ENCODE measurements around the gene NTMT2.
"Not testable (repeated sequence)": the region's sequence is repeated elsewhere in the genome, so short reads cannot be mapped to it uniquely, and the experiment has no call there.

The NTMT2 gene

DNA sequence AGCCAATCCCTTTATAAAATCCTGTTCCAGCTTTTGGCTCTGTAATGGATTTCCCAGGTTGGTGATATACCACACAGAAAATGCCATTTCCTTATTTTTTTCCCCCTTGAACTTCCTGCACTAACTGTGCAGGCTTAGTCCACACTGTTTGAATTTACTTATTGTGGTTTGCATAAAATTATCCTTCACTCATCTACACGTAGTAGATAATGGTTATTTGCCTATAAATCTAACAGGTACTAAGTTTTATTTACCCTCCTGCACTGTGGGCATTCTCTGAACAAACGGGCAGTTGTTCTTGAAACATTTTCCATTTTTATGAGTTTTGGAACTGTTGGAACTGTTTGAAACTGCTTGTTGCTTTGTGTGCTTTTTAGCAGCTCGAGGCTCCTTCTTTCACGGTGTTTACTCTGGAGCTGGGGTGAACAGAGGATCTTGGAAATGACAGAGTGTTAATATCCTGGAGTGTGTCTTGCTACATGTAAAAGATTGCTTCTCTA, 48.3 kb upstream of the NTMT2 start:
- Histone ChIP-seq H3K9me3 (replicated peaks; ENCODE audit: insufficient read depth, low read length) (no peaks in the 10 kb centered on the region), H4K20me1 (ENCODE audit: insufficient read depth, low read length) (no peaks in the 10 kb centered on the region), H3K36me3 (replicated peaks; ENCODE audit: insufficient read depth, low read length) (no peaks in the 10 kb centered on the region), H3K79me2 (ENCODE audit: low read length) (no peaks in the 10 kb centered on the region), H2AFZ (ENCODE audit: low read length) (no peak overlapping the region), H3F3A (ENCODE audit: insufficient read depth, low read length) (no peaks in the 10 kb centered on the region), H3K9ac (ENCODE audit: low read length) (no peak overlapping the region), H3K27me3 (replicated peaks; ENCODE audit: insufficient read depth, low read length) (no peaks in the 10 kb centered on the region), H3K4me3 (ENCODE audit: low read length) (no peak overlapping the region), H3K4me1 (ENCODE audit: low read length) (no peaks in the 10 kb centered on the region), H3K27ac (ENCODE audit: low read length) (no peak overlapping the region), H3K4me2 (ENCODE audit: low read depth, low read length) (no peak overlapping the region), H3K9me2 (replicated peaks; ENCODE audit: insufficient read depth, low read length) (no peaks in the 10 kb centered on the region)
- TF ChIP-seq EZH2 (optimal IDR thresholded peaks at IDR 0.05; ENCODE audit: low read depth, low read length) (no peak), EZH2phosphoT487 (IDR thresholded peaks at IDR 0.05; ENCODE audit: low read length) (no peak), CTCF (IDR thresholded peaks at IDR 0.05; ENCODE audit: low read length) (no peak)
- DNase-seq: no peak

GRCh38 chr1:170113140-170113539, 32.6 kb upstream of the NTMT2 start:
- not testable (repeated sequence) for H3K79me2 ChIP-seq (ENCODE audit: low read length); H3K36me3 ChIP-seq (replicated peaks; ENCODE audit: insufficient read depth, low read length); H3K9me3 ChIP-seq (replicated peaks; ENCODE audit: insufficient read depth, low read length); H3K9ac ChIP-seq (ENCODE audit: low read length); H3K27me3 ChIP-seq (replicated peaks; ENCODE audit: insufficient read depth, low read length); H3K27ac ChIP-seq (ENCODE audit: low read length); H3K4me3 ChIP-seq (ENCODE audit: low read length); H2AFZ ChIP-seq (ENCODE audit: low read length); DNase-seq; H3K4me2 ChIP-seq (ENCODE audit: low read depth, low read length); H3F3A ChIP-seq (ENCODE audit: insufficient read depth, low read length); H4K20me1 ChIP-seq (ENCODE audit: insufficient read depth, low read length); H3K9me2 ChIP-seq (replicated peaks; ENCODE audit: insufficient read depth, low read length); H3K4me1 ChIP-seq (ENCODE audit: low read length)

- H3K36me3 ChIP-seq (replicated peaks; ENCODE audit: insufficient read depth, low read length): no peaks in the 10 kb centered on the region
Observed at GRCh38 chr1:170114906-170115305, 30.9 kb upstream of the NTMT2 start.

More at GRCh38 chr1:170114906-170115305, 30.9 kb upstream of the NTMT2 start:
- TF ChIP-seq EZH2 (optimal IDR thresholded peaks at IDR 0.05; ENCODE audit: low read depth, low read length) (no peak), CTCF (IDR thresholded peaks at IDR 0.05; ENCODE audit: low read length) (no peak), EZH2phosphoT487 (IDR thresholded peaks at IDR 0.05; ENCODE audit: low read length) (no peak)
- Histone ChIP-seq H3K9ac (ENCODE audit: low read length) (no peak overlapping the region), H2AFZ (ENCODE audit: low read length) (no peak overlapping the region), H3K27me3 (replicated peaks; ENCODE audit: insufficient read depth, low read length) (no peaks in the 10 kb centered on the region), H3F3A (ENCODE audit: insufficient read depth, low read length) (no peaks in the 10 kb centered on the region), H3K4me3 (ENCODE audit: low read length) (no peak overlapping the region), H3K9me3 (replicated peaks; ENCODE audit: insufficient read depth, low read length) (no peaks in the 10 kb centered on the region), H4K20me1 (ENCODE audit: insufficient read depth, low read length) (no peaks in the 10 kb centered on the region), H3K79me2 (ENCODE audit: low read length) (no peaks in the 10 kb centered on the region), H3K27ac (ENCODE audit: low read length) (no peak overlapping the region), H3K9me2 (replicated peaks; ENCODE audit: insufficient read depth, low read length) (no peaks in the 10 kb centered on the region), H3K4me1 (ENCODE audit: low read length) (no peaks in the 10 kb centered on the region), H3K4me2 (ENCODE audit: low read depth, low read length) (no peak overlapping the region)
- DNase-seq: peak; percentile 44
